H9 (cell line): ENCODE data around the gene MYMX. TPM values are rescaled to one million over a fixed set of nuclear protein-coding genes. Genes with fewer than 3 reads are reported as not detected.
A peak's percentile ranks its signal among the peaks of the same experiment; 100 is the strongest.

ENCODE experiments used
- DNase-seq: peaks from one replicate; pipeline ENCODE4 v3.0.0-alpha.2; 2017
- H2AFZ ChIP-seq: one replicate; pipeline ENCODE4 v1.6.1; 2013; ENCODE audit warnings: mild to moderate bottlenecking, low read length, control low read depth, moderate library complexity
- H2AK5ac ChIP-seq: 2 replicates; pipeline ENCODE4 v1.6.1; 2013; ENCODE audit warnings: low read length, control low read depth, mixed read lengths; ENCODE audit not compliant: insufficient read length
- H2BK120ac ChIP-seq: one replicate; pipeline ENCODE4 v1.6.1; 2013; ENCODE audit warnings: low read depth, mild to moderate bottlenecking, low read length, control low read depth, inconsistent platforms; ENCODE audit not compliant: poor library complexity, severe bottlenecking
- H2BK12ac ChIP-seq: 2 replicates; pipeline ENCODE4 v1.6.1; 2013; ENCODE audit warnings: low read length, control low read depth, mixed read lengths, low read depth; ENCODE audit not compliant: insufficient read length
- H2BK15ac ChIP-seq: 2 replicates; pipeline ENCODE4 v1.6.1; 2013; ENCODE audit warnings: low read depth, low read length, control low read depth
- H2BK20ac ChIP-seq: one replicate; pipeline ENCODE4 v1.6.1; 2013; ENCODE audit warnings: low read depth, mild to moderate bottlenecking, low read length, control low read depth, inconsistent platforms; ENCODE audit not compliant: poor library complexity, severe bottlenecking
- H2BK5ac ChIP-seq: 2 replicates; pipeline ENCODE4 v1.6.1; 2013; ENCODE audit warnings: low read length, control low read depth, mixed read lengths; ENCODE audit not compliant: insufficient read length
- H3K14ac ChIP-seq: 2 replicates; pipeline ENCODE4 v1.6.1; 2013; ENCODE audit warnings: low read length, control low read depth; ENCODE audit not compliant: insufficient read depth
- H3K18ac ChIP-seq: 2 replicates; pipeline ENCODE4 v1.6.1; 2013; ENCODE audit warnings: low read depth, mild to moderate bottlenecking, mixed read lengths, low read length, control low read depth; ENCODE audit not compliant: insufficient read length
- H3K23ac ChIP-seq: 2 replicates; pipeline ENCODE4 v1.6.1; 2013; ENCODE audit warnings: low read length, control low read depth, mixed read lengths, low read depth; ENCODE audit not compliant: insufficient read length
- H3K23me2 ChIP-seq: 2 replicates; pipeline ENCODE4 v1.6.1; 2013; ENCODE audit warnings: low read depth, mild to moderate bottlenecking, mixed read lengths, low read length, control low read depth; ENCODE audit not compliant: insufficient read length, poor library complexity, severe bottlenecking
- H3K27ac ChIP-seq: 2 replicates; pipeline ENCODE4 v1.5.1; 2013; ENCODE audit warnings: low read length, control low read depth, mixed read lengths, low read depth; ENCODE audit not compliant: insufficient read length
- H3K27me3 ChIP-seq: 2 replicates; pipeline ENCODE4 v1.6.1; 2013; ENCODE audit warnings: low read length, control low read depth, inconsistent platforms; ENCODE audit not compliant: insufficient read depth
- H3K4ac ChIP-seq: 2 replicates; pipeline ENCODE4 v1.6.1; 2013; ENCODE audit warnings: low read depth, mild to moderate bottlenecking, control low read depth, inconsistent platforms, low read length, moderate library complexity
- H3K4me1 ChIP-seq: 2 replicates; pipeline ENCODE4 v1.6.1; 2013; ENCODE audit warnings: low read length, control low read depth, inconsistent platforms; ENCODE audit not compliant: insufficient read depth
- H3K4me2 ChIP-seq: 2 replicates; pipeline ENCODE4 v1.6.1; 2013; ENCODE audit warnings: low read length, control low read depth, mixed read lengths; ENCODE audit not compliant: insufficient read length, insufficient read depth
- H3K56ac ChIP-seq: 2 replicates; pipeline ENCODE4 v1.6.1; 2013; ENCODE audit warnings: low read depth, mild to moderate bottlenecking, mixed read lengths, low read length, control low read depth; ENCODE audit not compliant: insufficient read length
- H3K79me1 ChIP-seq: 2 replicates; pipeline ENCODE4 v1.6.1; 2013; ENCODE audit warnings: low read depth, mild to moderate bottlenecking, moderate library complexity, low read length, control low read depth, inconsistent platforms; ENCODE audit not compliant: insufficient read depth, poor library complexity, severe bottlenecking
- H3K79me2 ChIP-seq: 2 replicates; pipeline ENCODE4 v1.6.1; 2013; ENCODE audit warnings: low read length, control low read depth, inconsistent platforms; ENCODE audit not compliant: insufficient read depth
- H3K9ac ChIP-seq: 2 replicates; pipeline ENCODE4 v1.6.1; 2013; ENCODE audit warnings: low read length, control low read depth, mixed read lengths; ENCODE audit not compliant: insufficient read length; ENCODE audit errors: extremely low read depth
- H3K9me3 ChIP-seq: one replicate; pipeline ENCODE4 v1.6.1; 2013; ENCODE audit warnings: low read depth, low read length, inconsistent platforms; ENCODE audit not compliant: control insufficient read depth
- H3T11ph ChIP-seq: one replicate; pipeline ENCODE4 v1.6.1; 2013; ENCODE audit warnings: mild to moderate bottlenecking, low read length, control low read depth, inconsistent platforms
- H4K20me1 ChIP-seq: one replicate; pipeline ENCODE4 v1.6.1; 2013; ENCODE audit not compliant: control insufficient read depth, insufficient read length, insufficient read depth
- H4K5ac ChIP-seq: 2 replicates; pipeline ENCODE4 v1.6.1; 2013; ENCODE audit warnings: low read depth, mild to moderate bottlenecking, mixed read lengths, low read length, control low read depth; ENCODE audit not compliant: insufficient read length
- H4K8ac ChIP-seq: replicated peaks from 2 replicates; pipeline ENCODE4 v1.6.1; 2013; ENCODE audit warnings: low read length, control low read depth, mixed read lengths, low read depth; ENCODE audit not compliant: insufficient read length
- H4K91ac ChIP-seq: 2 replicates; pipeline ENCODE4 v1.6.1; 2013; ENCODE audit warnings: low read depth, mild to moderate bottlenecking, moderate library complexity, mixed read lengths, low read length, control low read depth; ENCODE audit not compliant: insufficient read length
- H3K27ac Mint-ChIP-seq, 3 experiments: 2 replicates in 2 of 3; 3 replicates in 1 of 3; pipeline ENCODE4 v1.8.0; 2020 to 2021; ENCODE audit warnings: mixed read lengths in 3 of 3, mild to moderate bottlenecking in 1 of 3, moderate library complexity in 1 of 3
- H3K27me3 Mint-ChIP-seq: 2 replicates; pipeline ENCODE4 v1.8.0; 2021; ENCODE audit warnings: low read depth, mild to moderate bottlenecking, moderate library complexity, mixed read lengths
- H3K36me3 Mint-ChIP-seq, 3 experiments: 2 replicates in 2 of 3; 3 replicates in 1 of 3; pipeline ENCODE4 v1.8.0; 2020 to 2021; ENCODE audit warnings: low read depth in 3 of 3, mixed read lengths in 3 of 3; ENCODE audit not compliant: insufficient read depth in 1 of 3
- H3K4me1 Mint-ChIP-seq, 2 experiments: 2 replicates each; pipeline ENCODE4 v1.8.0; 2020; ENCODE audit warnings: mixed read lengths in 2 of 2
- H3K4me3 Mint-ChIP-seq, 2 experiments: 2 replicates in 1 of 2; 3 replicates in 1 of 2; pipeline ENCODE4 v1.8.0; 2020 to 2021; ENCODE audit warnings: mild to moderate bottlenecking in 2 of 2, mixed read lengths in 2 of 2, moderate library complexity in 1 of 2
- H3K9me3 Mint-ChIP-seq, 2 experiments: 2 replicates in 1 of 2; 3 replicates in 1 of 2; pipeline ENCODE4 v1.8.0; 2020; ENCODE audit warnings: mild to moderate bottlenecking in 2 of 2, mixed read lengths in 2 of 2, moderate library complexity in 1 of 2
- WGBS: extraction: QIAGEN DNeasy Blood & Tissue Kit; methylation state at CpG from one replicate; pipeline ENCODE4 v1.1.7; 2013; ENCODE audit warnings: missing lambda C conversion rate, low lambda C conversion rate, mixed read lengths; ENCODE audit not compliant: insufficient read length; ENCODE audit errors: extremely low coverage; 5-methylcytosine and 5-hydroxymethylcytosine counted together
- total RNA-seq: library from RNA; stranded (reverse); gene quantifications from 2 replicates; pipeline ENCODE4 v1.2.1, GENCODE V29; 2021
- TF ChIP-seq, protein P1 (sequence below): fragments of 200-600 bp; sonication (generic); conservative IDR thresholded peaks from 3 replicates; pipeline ENCODE4 v1.8.0; 2021; ENCODE audit warnings: antibody characterized with exemption, mild to moderate bottlenecking

The MYMX gene
- total RNA-seq, 1 experiment from 2014 or later = 1.1 TPM

DNA sequence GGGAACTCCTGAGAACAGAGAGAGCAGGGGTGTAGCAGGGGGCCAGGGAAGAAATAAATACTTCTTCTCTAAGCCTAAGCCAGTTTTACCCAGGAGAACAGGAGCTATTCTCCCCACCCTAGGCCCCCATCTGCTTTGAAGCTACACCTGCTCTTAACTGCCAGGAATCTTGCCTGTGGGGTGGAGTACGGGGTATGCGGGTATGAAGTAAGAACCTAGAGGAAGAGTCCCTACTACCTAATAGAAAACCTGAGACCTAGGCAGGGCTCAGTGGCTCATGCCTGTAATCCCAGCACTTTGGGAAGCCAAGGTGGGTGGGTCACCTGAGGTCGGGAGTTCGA is 8.2 kb downstream of the MYMX start:
- peak overlapping the region in 1 of 3 experiments; percentile 93; a peak in 2 of 7 replicates for H3K27ac Mint-ChIP-seq
- Histone ChIP-seq H3K9ac (no peak overlapping the region), H3K27ac (no peak overlapping the region), H4K20me1 (peaks cover 2% of the 10 kb centered on the region), H4K8ac (no peak overlapping the region), H3K27me3 (no peaks in the 10 kb centered on the region), H4K5ac (no peak overlapping the region), H3K23ac (no peak overlapping the region), H2BK12ac (no peak overlapping the region), H3K79me2 (peaks cover 17% of the 10 kb centered on the region; the same call in 1 of the 2 replicates), H2AFZ (no peak overlapping the region), H3K9me3 (no peaks in the 10 kb centered on the region), H2BK15ac (no peak overlapping the region), H4K91ac (no peak overlapping the region), H2BK120ac (no peak overlapping the region), H3K4ac (no peak overlapping the region), H2BK5ac (no peak overlapping the region), H3K56ac (no peak overlapping the region), H3T11ph (no peak overlapping the region), H3K14ac (no peak overlapping the region), H3K4me1 (peaks cover 15% of the 10 kb centered on the region; the same call in 1 of the 2 replicates), H2BK20ac (no peak overlapping the region), H3K18ac (no peak overlapping the region), H3K79me1 (peaks cover 17% of the 10 kb centered on the region), H3K4me2 (peak overlapping the region; percentile 47), H3K23me2 (peaks cover 14% of the 10 kb centered on the region), H2AK5ac (no peak overlapping the region)
- WGBS = no CpG with 5 or more reads among the region's 4 CpGs
- TF ChIP-seq, protein P1, sequence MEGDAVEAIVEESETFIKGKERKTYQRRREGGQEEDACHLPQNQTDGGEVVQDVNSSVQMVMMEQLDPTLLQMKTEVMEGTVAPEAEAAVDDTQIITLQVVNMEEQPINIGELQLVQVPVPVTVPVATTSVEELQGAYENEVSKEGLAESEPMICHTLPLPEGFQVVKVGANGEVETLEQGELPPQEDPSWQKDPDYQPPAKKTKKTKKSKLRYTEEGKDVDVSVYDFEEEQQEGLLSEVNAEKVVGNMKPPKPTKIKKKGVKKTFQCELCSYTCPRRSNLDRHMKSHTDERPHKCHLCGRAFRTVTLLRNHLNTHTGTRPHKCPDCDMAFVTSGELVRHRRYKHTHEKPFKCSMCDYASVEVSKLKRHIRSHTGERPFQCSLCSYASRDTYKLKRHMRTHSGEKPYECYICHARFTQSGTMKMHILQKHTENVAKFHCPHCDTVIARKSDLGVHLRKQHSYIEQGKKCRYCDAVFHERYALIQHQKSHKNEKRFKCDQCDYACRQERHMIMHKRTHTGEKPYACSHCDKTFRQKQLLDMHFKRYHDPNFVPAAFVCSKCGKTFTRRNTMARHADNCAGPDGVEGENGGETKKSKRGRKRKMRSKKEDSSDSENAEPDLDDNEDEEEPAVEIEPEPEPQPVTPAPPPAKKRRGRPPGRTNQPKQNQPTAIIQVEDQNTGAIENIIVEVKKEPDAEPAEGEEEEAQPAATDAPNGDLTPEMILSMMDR = no peak
- no peaks in the 10 kb centered on the region; a peak in 1 of 5 replicates for H3K9me3 Mint-ChIP-seq
- DNase-seq = no peak
- peaks cover 21 to 27% (median 21%) of the 10 kb centered on the region in 3 experiments for H3K36me3 Mint-ChIP-seq
- H3K4me3 Mint-ChIP-seq = peak overlapping the region; percentile 85 to 96
- H3K4me1 Mint-ChIP-seq = peaks cover 48 to 59% of the 10 kb centered on the region in 2 experiments
- peaks cover 1% of the 10 kb centered on the region; the same call in 1 of the 2 replicates for H3K27me3 Mint-ChIP-seq
